MM.1S (cell line): ENCODE results near the gene MOB3B.

ENCODE experiments used
- EZH2 ChIP-seq: fragments of 300-600 bp; sonication (generic); optimal IDR thresholded peaks from 2 replicates; pipeline ENCODE3; 2017; ENCODE audit warnings: low read depth, mild to moderate bottlenecking, antibody characterized with exemption, low read length, mixed read lengths
- EZH2phosphoT487 ChIP-seq: fragments of 300-600 bp; sonication (generic); IDR thresholded peaks from 2 replicates; pipeline ENCODE4 v1.6.1; 2018; ENCODE audit warnings: antibody characterized with exemption, low read length
- TF ChIP-seq, protein P1 (sequence below): fragments of 300-600 bp; sonication (generic); IDR thresholded peaks from 2 replicates; pipeline ENCODE4 v1.5.1; 2016; ENCODE audit warnings: antibody characterized with exemption, low read length, mixed read lengths

DNA sequence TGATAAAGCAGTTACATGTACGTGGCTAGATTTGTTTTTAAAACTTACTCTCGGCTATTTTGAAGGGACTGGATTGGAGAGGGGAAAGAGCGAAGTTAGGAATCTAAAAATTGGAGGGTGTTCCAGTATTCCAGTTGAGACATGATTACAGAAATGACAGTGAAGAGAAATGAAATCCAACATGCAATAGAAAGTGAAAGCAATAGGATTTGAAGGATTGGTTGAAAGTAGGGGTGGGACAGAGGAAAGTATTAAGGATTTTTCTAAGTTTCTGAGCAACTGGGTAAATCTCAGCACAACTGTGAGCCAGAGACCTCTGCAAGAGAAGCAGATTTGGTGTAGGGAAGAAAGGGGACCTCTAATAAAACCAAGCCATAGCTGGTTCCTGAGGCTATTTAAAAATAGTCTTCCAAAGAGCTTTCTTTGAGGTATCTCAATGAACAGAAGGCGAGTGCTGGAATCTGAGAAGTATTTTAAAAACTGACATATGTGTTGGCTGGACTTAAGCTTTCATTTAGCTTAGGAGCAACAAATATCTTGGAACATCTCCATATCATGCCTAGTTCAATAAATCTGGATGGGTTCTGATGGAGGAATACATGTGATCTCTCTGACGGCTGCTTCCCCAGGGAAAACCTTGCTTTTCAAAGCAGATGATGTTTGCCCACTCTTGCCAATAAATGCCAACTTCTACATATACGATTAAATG, 115.9 kb downstream of the MOB3B start:
- TF ChIP-seq EZH2: no peak
- TF ChIP-seq, protein P1, sequence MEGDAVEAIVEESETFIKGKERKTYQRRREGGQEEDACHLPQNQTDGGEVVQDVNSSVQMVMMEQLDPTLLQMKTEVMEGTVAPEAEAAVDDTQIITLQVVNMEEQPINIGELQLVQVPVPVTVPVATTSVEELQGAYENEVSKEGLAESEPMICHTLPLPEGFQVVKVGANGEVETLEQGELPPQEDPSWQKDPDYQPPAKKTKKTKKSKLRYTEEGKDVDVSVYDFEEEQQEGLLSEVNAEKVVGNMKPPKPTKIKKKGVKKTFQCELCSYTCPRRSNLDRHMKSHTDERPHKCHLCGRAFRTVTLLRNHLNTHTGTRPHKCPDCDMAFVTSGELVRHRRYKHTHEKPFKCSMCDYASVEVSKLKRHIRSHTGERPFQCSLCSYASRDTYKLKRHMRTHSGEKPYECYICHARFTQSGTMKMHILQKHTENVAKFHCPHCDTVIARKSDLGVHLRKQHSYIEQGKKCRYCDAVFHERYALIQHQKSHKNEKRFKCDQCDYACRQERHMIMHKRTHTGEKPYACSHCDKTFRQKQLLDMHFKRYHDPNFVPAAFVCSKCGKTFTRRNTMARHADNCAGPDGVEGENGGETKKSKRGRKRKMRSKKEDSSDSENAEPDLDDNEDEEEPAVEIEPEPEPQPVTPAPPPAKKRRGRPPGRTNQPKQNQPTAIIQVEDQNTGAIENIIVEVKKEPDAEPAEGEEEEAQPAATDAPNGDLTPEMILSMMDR: no peak
- TF ChIP-seq EZH2phosphoT487: no peak
